SU-DHL-6 (cell line): ENCODE data around the gene RXRG.

Experiments
- CTCF ChIP-seq: fragments of 200-600 bp; sonication (generic); IDR thresholded peaks from one replicate; pipeline ENCODE4 v1.5.1; 2017; ENCODE audit warnings: antibody characterized with exemption, mild to moderate bottlenecking, low read length, moderate library complexity; ENCODE audit not compliant: insufficient read depth, poor library complexity, severe bottlenecking
- EZH2phosphoT487 ChIP-seq: fragments of 200-600 bp; sonication (generic), shearing (Covaris generic); conservative IDR thresholded peaks from 2 replicates; pipeline ENCODE4 v1.6.1; 2018; ENCODE audit warnings: mild to moderate bottlenecking, antibody characterized with exemption, low read length, moderate library complexity, mixed read lengths

- no peak for TF ChIP-seq EZH2phosphoT487
- TF ChIP-seq CTCF = no peak
Observed at GRCh38 chr1:165424454-165425216, 20.3 kb downstream of the RXRG start.
